Heart left ventricle (tissue), 13 donors: ENCODE measurements around the gene SETD1A.
"Not testable (repeated sequence)": the region's sequence is repeated elsewhere in the genome, so short reads cannot be mapped to it uniquely, and the experiment has no call there.

Experiments
- POLR2A ChIP-seq, 2 donors: fragments of 450-650 bp; IDR thresholded peaks; one replicate each; pipeline ENCODE4 v1.6.1; 2017; ENCODE audit warnings: antibody characterized with exemption in 2 of 2, mild to moderate bottlenecking in 2 of 2, moderate library complexity in 2 of 2
- TF ChIP-seq, protein P1 (sequence below), 12 donors: fragments of 200-600 bp; sonication (generic) in 4 of 12; IDR thresholded peaks; one replicate each; pipeline versions ENCODE4 v1.5.0 to v1.8.0; 2018 to 2022; ENCODE audit warnings: antibody characterized with exemption in 12 of 12, mild to moderate bottlenecking in 5 of 12
- donor health status: ischemic (EF 13 %, LVEDD 7.1; RV severe dilation, severe dysfunction).
- donor health status: DM: no; HTN: yes; CAD: no.
- donor health status: DM: no; HTN: no; CAD: no.
- donor health status: ischemic (EF 25% LVEDD 6.9; RV normal size, moderate dysfunction).
- donor health status: ischemic (EF 25% LVEDD 5.7; RV mildly dilated, moderate dysfunction).
- donor health status: ischemic (EF 35%, LVEDD 5.7; RV mildly dilated, moderate dysfunction).
- donor health status: nonischemic (EF 11% LVEDD 7.7; RV severe dilation, severe dysfunction).
- donor health status: DM: yes; HTN: yes; CAD: no.
- donor health status: PGD.
- donor health status: ischemic (EF 29% LVEDD 5.4; RV normal size, mild dysfunction).
- donor health status: nonischemic (EF 23%, LVEDD 6.1; RV moderate dilation, normal function).

DNA sequence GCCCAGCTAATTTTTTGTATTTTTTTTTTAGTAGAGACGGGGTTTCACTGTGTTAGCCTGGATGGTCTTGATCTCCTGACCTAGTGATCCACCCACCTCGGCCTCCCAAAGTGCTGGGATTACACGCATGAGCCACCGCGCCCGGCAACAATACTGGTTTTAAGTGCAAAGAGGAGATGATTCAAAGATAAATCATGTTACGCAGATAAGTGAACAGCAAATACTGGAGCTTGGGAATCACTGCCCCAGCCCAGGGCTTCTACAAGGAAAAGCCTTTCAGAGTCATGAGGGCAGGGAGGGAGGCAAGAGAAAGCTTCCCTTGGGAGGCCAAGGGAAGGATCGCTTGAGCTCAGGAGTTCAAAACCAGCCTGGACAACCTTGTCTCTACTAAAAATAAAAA, 18.0 kb upstream of the SETD1A start:
- TF ChIP-seq POLR2A (IDR thresholded peaks at IDR 0.05) = not testable (repeated sequence)
- TF ChIP-seq, protein P1, sequence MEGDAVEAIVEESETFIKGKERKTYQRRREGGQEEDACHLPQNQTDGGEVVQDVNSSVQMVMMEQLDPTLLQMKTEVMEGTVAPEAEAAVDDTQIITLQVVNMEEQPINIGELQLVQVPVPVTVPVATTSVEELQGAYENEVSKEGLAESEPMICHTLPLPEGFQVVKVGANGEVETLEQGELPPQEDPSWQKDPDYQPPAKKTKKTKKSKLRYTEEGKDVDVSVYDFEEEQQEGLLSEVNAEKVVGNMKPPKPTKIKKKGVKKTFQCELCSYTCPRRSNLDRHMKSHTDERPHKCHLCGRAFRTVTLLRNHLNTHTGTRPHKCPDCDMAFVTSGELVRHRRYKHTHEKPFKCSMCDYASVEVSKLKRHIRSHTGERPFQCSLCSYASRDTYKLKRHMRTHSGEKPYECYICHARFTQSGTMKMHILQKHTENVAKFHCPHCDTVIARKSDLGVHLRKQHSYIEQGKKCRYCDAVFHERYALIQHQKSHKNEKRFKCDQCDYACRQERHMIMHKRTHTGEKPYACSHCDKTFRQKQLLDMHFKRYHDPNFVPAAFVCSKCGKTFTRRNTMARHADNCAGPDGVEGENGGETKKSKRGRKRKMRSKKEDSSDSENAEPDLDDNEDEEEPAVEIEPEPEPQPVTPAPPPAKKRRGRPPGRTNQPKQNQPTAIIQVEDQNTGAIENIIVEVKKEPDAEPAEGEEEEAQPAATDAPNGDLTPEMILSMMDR (IDR thresholded peaks at IDR 0.05) = not testable (repeated sequence)
